Lower lobe of right lung (tissue), 2 donors: Measurements from ENCODE around the gene ADAMTS6. TPM values are rescaled to one million over a fixed set of nuclear protein-coding genes. Genes with fewer than 3 reads are reported as not detected.

ENCODE experiments used
- ATAC-seq, 2 donors: fragments of 200-7000 bp; cut with Tn5 transposase; one replicate each; pipeline ENCODE4 v1.9.1; 2020 to 2022; ENCODE audit warnings: mild to moderate bottlenecking in 2 of 2, moderate library complexity in 2 of 2
- DNase-seq: peaks from one replicate; pipeline ENCODE4 v3.0.0-alpha.2; 2020
- H3K27ac ChIP-seq: fragments of 200-600 bp; one replicate; pipeline ENCODE4 v1.8.0; 2022
- H3K27me3 ChIP-seq: fragments of 200-600 bp; one replicate; pipeline ENCODE4 v1.8.0; 2022; ENCODE audit warnings: low read depth
- H3K36me3 ChIP-seq: fragments of 200-600 bp; one replicate; pipeline ENCODE4 v1.8.0; 2022; ENCODE audit warnings: mild to moderate bottlenecking
- H3K4me1 ChIP-seq: fragments of 200-600 bp; one replicate; pipeline ENCODE4 v1.8.0; 2022
- H3K4me3 ChIP-seq: fragments of 200-600 bp; one replicate; pipeline ENCODE4 v1.8.0; 2022; ENCODE audit warnings: mild to moderate bottlenecking
- H3K9me3 ChIP-seq: fragments of 200-600 bp; one replicate; pipeline ENCODE4 v1.8.0; 2022
- intact Hi-C: fragments of 100-400 bp; cut with DNase I; formaldehyde crosslinking; loops from one replicate; pipeline ENCODE4 v1.11.0; 2022
- total RNA-seq: library from RNA; stranded (reverse); fragmentation: NEBNext Ultra II Directional; extraction: Animal tissue kit (Norgen Biotek cat#: 25700); gene quantifications from one replicate; pipeline ENCODE4 v1.2.1, GENCODE V29; 2021
- TF ChIP-seq, protein P1 (sequence below): fragments of 200-600 bp; IDR thresholded peaks from one replicate; pipeline ENCODE4 v1.8.0; 2022; ENCODE audit warnings: antibody characterized with exemption, mild to moderate bottlenecking
- donor health status: DM: no; HTN: yes; CAD: no; lungs with severe emphysema.

Gene ADAMTS6
- total RNA-seq, 1 donor from 2014 or later, result 3.0 TPM

DNA sequence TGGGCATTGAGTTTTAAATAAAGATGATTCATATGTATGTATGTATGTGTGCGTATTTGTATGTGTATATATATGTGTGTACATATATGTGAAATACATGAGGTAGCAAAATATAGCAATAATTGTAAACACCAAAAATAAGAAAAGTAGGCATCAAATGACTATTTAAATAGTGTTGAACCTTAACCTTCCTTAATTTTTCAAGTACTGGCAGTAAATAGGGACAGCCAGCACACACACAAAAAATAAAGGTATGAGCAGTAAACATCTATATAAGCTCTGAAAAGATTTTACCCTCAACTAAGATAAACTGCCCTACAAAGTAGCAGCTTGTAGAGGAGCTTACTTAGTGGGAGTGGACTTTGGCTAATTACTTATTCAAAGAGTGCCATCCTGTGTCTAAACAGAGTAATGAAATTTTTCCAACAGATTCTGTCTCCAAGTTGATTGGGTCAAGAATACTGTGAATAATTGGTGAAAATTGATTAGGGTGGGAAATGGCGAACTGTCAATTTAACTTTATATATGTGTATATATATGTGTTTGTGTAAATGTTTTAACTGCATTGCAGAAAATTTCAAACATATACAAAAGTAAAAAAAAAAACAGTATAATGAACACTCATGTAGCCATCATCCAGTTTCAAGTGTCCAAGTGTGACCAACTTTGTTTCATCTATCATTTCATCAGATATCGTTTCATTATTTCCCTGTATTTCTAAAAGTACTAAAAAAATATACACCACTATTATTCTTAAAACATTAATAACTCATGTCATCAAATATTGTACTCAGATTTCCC, 2.0 kb upstream of the ADAMTS6 start:
- no peak for DNase-seq
- Histone ChIP-seq H3K27me3 (no peaks in the 10 kb centered on the region), H3K27ac (peak overlapping the region; percentile 76), H3K36me3 (no peaks in the 10 kb centered on the region), H3K9me3 (no peaks in the 10 kb centered on the region), H3K4me3 (peak overlapping the region; percentile 60), H3K4me1 (peaks cover 18% of the 10 kb centered on the region)
- intact Hi-C loops, result loop anchor here (10.0 kb wide), 1 partner anchor 669 kb away; no protein-coding TSS in a partner anchor
- ATAC-seq, result peak; percentile 79 to 80
- TF ChIP-seq, protein P1, sequence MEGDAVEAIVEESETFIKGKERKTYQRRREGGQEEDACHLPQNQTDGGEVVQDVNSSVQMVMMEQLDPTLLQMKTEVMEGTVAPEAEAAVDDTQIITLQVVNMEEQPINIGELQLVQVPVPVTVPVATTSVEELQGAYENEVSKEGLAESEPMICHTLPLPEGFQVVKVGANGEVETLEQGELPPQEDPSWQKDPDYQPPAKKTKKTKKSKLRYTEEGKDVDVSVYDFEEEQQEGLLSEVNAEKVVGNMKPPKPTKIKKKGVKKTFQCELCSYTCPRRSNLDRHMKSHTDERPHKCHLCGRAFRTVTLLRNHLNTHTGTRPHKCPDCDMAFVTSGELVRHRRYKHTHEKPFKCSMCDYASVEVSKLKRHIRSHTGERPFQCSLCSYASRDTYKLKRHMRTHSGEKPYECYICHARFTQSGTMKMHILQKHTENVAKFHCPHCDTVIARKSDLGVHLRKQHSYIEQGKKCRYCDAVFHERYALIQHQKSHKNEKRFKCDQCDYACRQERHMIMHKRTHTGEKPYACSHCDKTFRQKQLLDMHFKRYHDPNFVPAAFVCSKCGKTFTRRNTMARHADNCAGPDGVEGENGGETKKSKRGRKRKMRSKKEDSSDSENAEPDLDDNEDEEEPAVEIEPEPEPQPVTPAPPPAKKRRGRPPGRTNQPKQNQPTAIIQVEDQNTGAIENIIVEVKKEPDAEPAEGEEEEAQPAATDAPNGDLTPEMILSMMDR, result peak; percentile 57

DNA sequence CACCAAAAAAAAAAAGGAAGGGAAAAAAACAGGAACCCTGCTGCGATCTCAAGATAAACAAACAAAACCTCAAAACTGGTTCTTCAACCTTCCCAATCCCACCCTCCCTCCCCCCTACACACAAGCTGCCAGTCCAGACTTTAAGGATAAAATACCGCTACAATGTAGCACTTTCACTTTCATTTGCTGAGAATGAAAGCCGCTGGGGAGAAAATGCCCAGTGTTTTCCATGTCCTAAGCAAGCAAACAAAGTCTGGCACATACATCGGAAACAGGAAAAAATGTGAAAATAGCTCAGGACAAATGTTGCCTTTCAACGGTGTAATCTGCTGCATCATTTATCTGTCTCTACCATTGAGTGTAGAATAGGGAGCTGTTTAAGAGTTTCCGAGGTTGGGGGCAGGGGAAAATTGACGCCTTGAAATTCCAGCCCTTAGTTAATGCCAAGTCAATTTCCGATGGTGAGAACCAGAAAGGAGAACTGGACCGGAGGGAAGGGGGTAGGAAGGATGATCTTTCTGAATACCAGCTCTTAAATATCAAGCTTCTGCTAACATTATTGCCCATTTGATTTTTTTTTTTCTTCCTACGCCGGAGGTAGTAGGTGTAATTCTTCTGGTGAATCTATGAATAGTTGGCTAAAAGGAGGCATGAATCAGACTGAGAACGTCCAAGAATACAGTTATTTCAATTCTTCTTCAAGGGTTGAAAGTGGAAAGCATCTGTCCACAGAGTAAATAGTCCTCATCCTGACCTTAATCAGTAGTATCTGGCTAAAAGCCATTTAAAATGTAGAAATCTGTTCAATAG, 1.2 kb upstream of the ADAMTS6 start:
- peak overlapping the region; percentile 60 for H3K4me3 ChIP-seq
- peak overlapping the region; percentile 76 for H3K27ac ChIP-seq
- peaks cover 18% of the 10 kb centered on the region for H3K4me1 ChIP-seq
- intact Hi-C loops, result loop anchor here (10.0 kb wide), 1 partner anchor 668 kb away; no protein-coding TSS in a partner anchor
- peak; percentile 69 to 84 for ATAC-seq
- no peaks in the 10 kb centered on the region for H3K27me3 ChIP-seq
- DNase-seq, result no peak
- TF ChIP-seq, protein P1, result no peak
- H3K9me3 ChIP-seq, result no peaks in the 10 kb centered on the region
- H3K36me3 ChIP-seq, result no peaks in the 10 kb centered on the region

DNA sequence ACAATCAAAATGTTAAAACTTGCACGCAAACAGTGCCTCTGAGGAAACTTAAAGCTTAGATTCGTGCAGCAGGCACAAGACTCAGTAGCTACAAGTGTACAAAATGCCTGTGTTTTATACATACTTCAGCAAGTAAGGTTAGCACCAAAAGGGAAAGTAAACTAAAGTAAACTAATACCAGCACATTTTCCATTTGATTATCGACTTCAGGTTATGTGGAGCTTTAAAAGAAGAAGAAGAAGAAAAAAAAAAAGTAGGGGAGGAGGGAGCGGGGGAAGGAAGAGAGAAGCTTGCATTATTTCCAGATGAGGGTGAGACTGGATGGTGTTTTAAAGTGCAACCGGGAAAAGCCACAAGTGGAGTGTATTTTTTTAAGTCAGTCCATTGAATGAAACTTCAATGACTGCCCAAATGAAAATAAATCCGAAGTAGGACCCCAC, 596 bp upstream of the ADAMTS6 start:
- Histone ChIP-seq H3K27ac (peak overlapping the region; percentile 76), H3K36me3 (no peaks in the 10 kb centered on the region), H3K4me1 (peaks cover 18% of the 10 kb centered on the region), H3K9me3 (no peaks in the 10 kb centered on the region), H3K4me3 (peak overlapping the region; percentile 60), H3K27me3 (no peaks in the 10 kb centered on the region)
- DNase-seq (no peak), ATAC-seq (peak in 1 of 2 donors; percentile 28)
- intact Hi-C loops, result loop anchor here (10.0 kb wide), 1 partner anchor 668 kb away; no protein-coding TSS in a partner anchor
- TF ChIP-seq, protein P1, result no peak

DNA sequence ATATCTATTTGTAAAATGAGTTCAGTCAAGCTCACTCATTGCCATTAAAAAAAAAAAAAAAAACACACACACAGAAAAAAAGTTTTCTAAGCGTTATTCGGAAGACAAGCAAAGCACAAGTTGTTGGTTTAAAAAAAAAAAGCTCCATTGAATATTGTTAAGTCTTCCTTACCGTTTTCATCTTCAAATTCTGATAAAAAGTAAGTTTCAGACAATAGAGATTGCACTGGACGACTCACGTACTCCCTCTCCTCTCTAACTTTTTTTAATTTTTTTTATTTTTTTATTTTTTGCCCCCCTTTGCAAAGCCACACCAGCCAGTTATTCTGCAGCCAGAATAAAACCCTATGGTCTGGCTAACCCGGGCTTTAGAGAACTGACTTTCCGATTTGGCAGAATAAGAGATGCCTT, 544 bp downstream of the ADAMTS6 start:
- TF ChIP-seq, protein P1, result no peak
- no peaks in the 10 kb centered on the region for H3K9me3 ChIP-seq
- ATAC-seq, result no peak
- H3K27me3 ChIP-seq, result no peaks in the 10 kb centered on the region
- H3K36me3 ChIP-seq, result no peaks in the 10 kb centered on the region
- peaks cover 18% of the 10 kb centered on the region for H3K4me1 ChIP-seq
- peak overlapping the region; percentile 60 for H3K4me3 ChIP-seq
- H3K27ac ChIP-seq, result peak overlapping the region; percentile 76
- no peak for DNase-seq
- intact Hi-C loops, result loop anchor here (10.0 kb wide), 1 partner anchor 666 kb away; no protein-coding TSS in a partner anchor

DNA sequence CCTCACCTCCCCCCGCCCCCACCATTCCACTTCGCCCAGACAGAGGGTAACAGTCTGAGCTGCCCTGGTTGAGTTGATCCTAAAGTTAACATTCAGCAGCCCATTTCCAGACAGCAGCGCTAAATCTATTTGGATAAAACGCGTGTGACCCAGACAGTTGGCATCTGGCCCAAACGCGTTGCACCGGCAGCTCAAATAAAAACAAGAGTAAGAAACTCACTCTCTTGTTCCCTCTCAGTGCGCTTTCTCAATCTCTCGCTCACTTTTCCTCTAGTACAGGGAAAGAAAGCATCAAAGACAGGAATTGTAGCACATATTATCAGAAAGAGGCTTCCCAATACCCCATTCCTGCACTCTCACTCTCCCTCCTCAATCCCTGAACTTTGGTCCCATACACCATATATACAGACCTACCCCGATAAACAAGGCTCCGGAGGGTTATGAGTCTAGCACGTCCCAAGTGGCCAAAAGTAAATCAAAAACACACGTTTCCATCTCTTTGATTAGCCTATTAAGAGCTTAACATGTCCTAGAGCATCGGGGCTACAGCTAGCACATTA, 1.3 kb downstream of the ADAMTS6 start:
- Histone ChIP-seq H3K9me3 (no peaks in the 10 kb centered on the region), H3K36me3 (no peaks in the 10 kb centered on the region), H3K27ac (peak overlapping the region; percentile 59), H3K4me3 (peak overlapping the region; percentile 60), H3K27me3 (no peaks in the 10 kb centered on the region), H3K4me1 (peaks cover 18% of the 10 kb centered on the region)
- intact Hi-C loops, result loop anchor here (10.0 kb wide), 1 partner anchor 666 kb away; no protein-coding TSS in a partner anchor
- DNase-seq (peak; percentile 70), ATAC-seq (peak; percentile 28 to 38)
- TF ChIP-seq, protein P1, result no peak
